Cerebellar nuclear complex (tissue), 1 donor: Measurements from ENCODE around the gene ARL4D.
A peak's percentile ranks its signal among the peaks of the same experiment; 100 is the strongest.
"Not testable (repeated sequence)": the region's sequence is repeated elsewhere in the genome, so short reads cannot be mapped to it uniquely, and the experiment has no call there.

Source experiments
- DNase-seq, 2 experiments: peaks; one replicate each; lab custom pipeline; 2025; lab: John Stamatoyannopoulos, UW

ARL4D gene, protein sequence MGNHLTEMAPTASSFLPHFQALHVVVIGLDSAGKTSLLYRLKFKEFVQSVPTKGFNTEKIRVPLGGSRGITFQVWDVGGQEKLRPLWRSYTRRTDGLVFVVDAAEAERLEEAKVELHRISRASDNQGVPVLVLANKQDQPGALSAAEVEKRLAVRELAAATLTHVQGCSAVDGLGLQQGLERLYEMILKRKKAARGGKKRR

GRCh38 chr17:43398724-43399595, at the start of gene ARL4D:
ARL4D (plus strand) TSS chr17:43398993; CDS start chr17:43399733, 740 bp downstream.
- DNase-seq: peak; percentile 45 to 51

GRCh38 chr17:43349142-43349541, 49.7 kb upstream of the ARL4D start:
- DNase-seq: no peak

- DNase-seq: no peak
These were observed 47.9 kb upstream of the ARL4D start for GRCh38 chr17:43350888-43351361.

- DNase-seq: no peak
These were observed 47.1 kb upstream of the ARL4D start for GRCh38 chr17:43351691-43352090.

- no peak for DNase-seq
These were observed 46.0 kb upstream of the ARL4D start for GRCh38 chr17:43352579-43353331.

DNA sequence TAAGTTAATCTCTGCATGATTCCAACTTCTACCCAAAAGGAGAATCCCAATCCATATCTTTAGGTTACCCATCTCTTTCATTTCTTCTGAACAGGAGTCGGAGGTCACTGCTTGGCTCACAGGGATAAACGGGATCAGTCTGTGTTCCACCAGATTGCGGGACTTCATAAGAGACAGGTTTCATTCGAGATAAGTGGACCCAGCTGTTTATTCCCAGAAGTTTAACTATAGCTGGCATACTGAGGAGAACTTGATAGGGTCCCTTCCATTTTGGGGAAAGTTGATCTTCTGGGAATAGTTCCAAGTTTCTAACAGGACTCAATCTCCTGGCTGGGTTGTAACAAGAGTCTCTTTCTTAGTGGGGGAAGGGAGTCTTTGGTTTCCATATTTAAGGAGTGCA, 45.4 kb upstream of the ARL4D start:
- no peak for DNase-seq

- DNase-seq: no peak
These were observed 44.4 kb upstream of the ARL4D start for GRCh38 chr17:43354371-43354770.

- DNase-seq: no peak
These were observed 42.3 kb upstream of the ARL4D start for GRCh38 chr17:43356450-43356849.

- DNase-seq: no peak
These were observed 41.8 kb upstream of the ARL4D start for GRCh38 chr17:43356999-43357398.

DNA sequence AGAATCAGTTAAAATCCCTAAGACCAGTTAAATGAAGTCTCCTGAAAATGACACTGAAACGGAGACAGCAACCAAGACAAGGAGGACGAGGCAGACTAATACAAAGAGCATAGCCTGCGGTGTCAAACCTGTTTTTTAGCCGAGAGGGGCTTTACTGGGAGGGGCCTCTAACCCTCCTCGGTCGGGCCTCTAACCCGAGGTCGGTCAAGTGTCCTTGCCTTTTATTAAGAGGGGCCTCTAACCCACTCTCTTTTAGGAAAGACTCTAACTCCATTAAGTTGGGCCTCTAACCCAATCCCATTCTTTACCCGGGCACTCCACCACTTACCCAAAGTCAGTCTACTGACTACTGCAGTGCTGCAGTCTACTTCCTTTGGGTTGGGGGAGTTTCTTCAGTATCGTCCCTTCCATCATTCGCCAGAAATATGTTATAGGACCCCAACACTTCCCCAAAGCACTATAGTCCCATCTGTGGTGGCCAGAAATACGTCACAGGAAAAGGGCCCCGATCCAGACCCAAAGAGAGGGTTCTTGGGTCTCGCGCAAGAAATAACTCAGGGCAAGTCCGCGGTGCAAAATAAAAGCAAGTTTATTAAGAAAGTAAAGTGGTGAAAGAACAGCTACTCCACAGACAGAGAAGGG, 39.2 kb upstream of the ARL4D start:
- no peak for DNase-seq

DNA sequence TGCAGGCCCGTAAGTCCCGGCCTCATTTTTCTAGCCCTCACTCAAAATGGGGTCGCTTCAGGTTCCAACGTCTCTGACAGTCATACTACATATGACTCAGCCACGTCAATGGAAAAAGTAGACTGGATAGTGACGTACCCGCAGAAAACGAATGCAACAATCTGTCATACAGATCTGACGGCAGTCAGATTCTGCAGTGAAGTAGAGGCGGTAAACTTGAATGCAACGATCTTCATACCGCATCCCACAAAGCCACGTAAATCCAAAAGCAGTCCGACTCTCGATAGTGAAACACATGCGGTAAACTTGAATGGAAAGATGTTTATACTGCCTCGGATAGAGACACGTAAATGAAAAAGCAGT, 38.4 kb upstream of the ARL4D start:
- no peak for DNase-seq

GRCh38 chr17:43360739-43361505, 37.9 kb upstream of the ARL4D start:
- peak; percentile 88 to 93 for DNase-seq

DNA sequence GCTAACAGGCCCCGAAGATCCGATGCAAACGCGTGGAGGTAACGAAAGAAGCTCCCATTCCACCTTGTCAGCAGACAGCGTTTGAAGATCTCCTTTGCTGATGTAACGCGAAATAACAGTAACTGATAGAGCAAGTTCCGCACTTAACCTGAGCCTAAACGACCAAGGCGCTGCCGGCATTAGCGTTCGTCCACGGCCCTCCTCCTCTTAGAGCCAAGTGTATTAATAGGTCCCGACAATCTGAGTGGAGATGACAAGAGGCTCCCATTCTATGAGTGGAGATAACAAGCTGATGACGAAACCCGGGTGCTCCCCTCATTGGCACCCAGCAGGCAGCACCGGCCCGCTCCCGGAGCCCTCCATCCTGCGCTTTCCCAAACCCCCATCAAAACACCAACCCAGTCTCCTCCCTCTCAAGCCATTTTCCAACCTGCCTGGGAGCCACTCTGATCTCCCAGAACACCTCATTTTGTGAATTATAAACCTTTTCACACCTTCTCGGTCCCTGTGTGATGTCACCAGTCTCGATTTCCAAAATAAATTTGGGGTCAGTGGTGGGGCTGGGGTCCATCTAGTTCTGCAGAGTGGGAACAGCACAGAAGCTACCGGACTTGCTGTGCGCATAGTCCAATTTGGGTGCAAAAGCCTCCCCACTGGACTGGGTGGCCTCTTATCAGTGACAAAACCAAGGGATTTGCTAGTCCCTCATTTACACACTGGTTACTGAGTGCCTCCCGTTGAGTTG, 35.4 kb upstream of the ARL4D start:
- no peak for DNase-seq

GRCh38 chr17:43363926-43364285, 34.9 kb upstream of the ARL4D start:
- no peak for DNase-seq

DNA sequence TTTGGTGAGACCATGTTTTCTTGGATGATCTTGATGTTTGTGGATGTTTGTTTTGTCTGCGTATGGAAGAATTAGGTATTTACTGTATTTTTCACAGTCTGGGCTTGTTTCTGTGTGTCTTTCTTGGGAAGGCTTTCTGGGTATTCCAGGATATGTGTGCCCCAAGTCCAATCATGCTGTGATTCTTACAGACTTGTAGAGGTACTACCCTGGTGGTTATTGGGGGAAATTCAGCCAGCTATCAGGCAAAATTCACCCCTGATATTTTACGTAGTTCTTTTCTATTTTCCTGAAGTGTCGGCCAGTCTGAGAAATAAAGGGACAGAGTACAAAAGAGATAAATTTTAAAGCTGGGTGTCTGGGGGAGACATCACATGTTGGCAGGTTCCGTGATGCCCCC, 33.4 kb upstream of the ARL4D start:
- no peak for DNase-seq

DNA sequence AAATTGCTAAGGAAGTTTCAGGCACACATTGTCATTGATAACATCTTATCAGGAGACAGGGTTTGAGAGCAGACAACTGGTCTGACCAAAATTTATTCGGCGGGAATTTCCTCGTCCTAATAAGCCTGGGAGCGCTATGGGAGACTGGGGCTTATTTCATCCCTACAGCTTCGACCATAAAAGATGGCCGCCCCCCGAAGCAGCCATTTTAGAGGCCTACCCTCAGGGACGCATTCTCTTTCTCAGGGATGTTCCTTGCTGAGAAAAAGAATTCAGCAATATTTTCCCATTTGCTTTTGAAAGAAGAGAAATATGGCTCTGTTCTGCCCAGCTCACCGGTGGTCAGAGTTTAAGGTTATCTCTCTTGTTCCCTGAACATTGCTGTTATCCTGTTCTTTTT, 32.9 kb upstream of the ARL4D start:
- DNase-seq: not testable (repeated sequence)

DNA sequence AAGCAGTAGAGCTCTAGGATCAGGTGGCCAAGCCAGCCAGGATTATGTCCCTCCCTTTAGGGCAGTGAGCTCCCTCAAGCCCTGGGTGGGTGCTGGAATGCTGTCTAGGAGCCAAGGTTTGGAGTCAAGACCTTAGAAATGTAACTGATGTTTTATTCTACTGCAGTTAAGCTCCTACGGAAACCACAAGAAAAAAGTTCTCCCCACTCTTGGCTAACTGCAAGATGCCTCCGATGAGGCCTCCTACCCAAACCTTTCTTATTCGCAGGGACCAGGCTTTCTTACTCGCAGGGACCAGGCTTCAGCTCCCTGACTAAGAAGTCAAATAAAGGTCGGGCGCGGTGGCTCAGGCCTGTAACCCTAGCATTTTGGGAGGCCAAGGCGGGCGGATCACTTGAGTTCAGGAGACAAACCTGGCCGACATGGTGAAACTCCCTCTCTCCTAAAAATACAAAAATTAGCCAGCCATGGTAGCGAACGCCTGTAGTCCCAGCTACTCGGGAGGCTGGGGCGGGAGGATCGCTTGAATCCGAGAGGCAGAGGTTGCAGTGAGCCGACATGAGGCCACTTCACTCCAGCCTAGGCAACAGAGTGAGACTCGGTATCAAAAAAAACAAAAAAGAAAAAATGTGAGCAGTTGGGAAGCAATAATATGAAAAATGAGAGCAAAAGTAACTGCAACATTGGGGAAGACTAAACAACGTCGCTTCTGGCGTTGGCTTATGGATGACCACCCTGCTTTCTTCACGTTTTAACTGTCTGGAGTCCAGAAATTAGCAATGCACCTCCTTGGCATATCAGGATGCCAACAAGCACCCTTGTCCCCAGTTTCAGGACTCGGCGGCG, 31.7 kb upstream of the ARL4D start:
- DNase-seq: peak in 1 of 2 experiments; percentile 0

- DNase-seq: peak; percentile 56 to 97
These were observed 31.0 kb upstream of the ARL4D start for GRCh38 chr17:43367737-43368242.

GRCh38 chr17:43368740-43369506, 29.9 kb upstream of the ARL4D start:
- peak in 1 of 2 experiments; percentile 33 for DNase-seq
